B cell (primary cell): Measurements from ENCODE around the gene GRB10. TPM values are rescaled to one million over a fixed set of nuclear protein-coding genes. Genes with fewer than 3 reads are reported as not detected.

Source experiments
- ATAC-seq: fragments of 200-7000 bp; cut with Tn5 transposase; one replicate; pipeline ENCODE4 v1.10.0; 2021; ENCODE audit warnings: low read depth, mild to moderate bottlenecking, moderate number of reproducible peaks, moderate library complexity
- CTCF ChIA-PET: fragments of 350-600 bp; sonication (Branson Sonifier 250); formaldehyde crosslinking; loops from one replicate; lab custom pipeline; 2021; ENCODE audit warnings: antibody characterized with exemption, inconsistent platforms; lab: Charles Lee
- POLR2A ChIA-PET: fragments of 350-600 bp; sonication (Branson Sonifier 250); formaldehyde crosslinking; loops from one replicate; lab custom pipeline; 2021; ENCODE audit warnings: antibody characterized with exemption; lab: Charles Lee
- DNase-seq: peaks from one replicate; pipeline ENCODE4 v3.0.0; 2013
- H2AFZ ChIP-seq: 2 replicates; pipeline ENCODE4 v1.6.1; 2012; ENCODE audit warnings: mild to moderate bottlenecking, low read depth, low read length; ENCODE audit not compliant: insufficient read depth, poor library complexity, severe bottlenecking
- H3K27ac ChIP-seq, 2 donors: 1 replicate in 1 of 2; 2 replicates in 1 of 2; pipeline ENCODE4 v1.5.1; 2012 to 2013; ENCODE audit warnings: low read length in 2 of 2, mild to moderate bottlenecking in 2 of 2, moderate library complexity in 1 of 2
- H3K27me3 ChIP-seq, 4 experiments: fragments of 200-600 bp in 1 of 4; sonication (generic) in 1 of 4; replicated peaks in 1 of 4; 1 replicate in 2 of 4; 2 replicates in 2 of 4; pipeline versions ENCODE4 v1.6.1 to v1.7.0; 2013 to 2016; ENCODE audit warnings: low read length in 3 of 4, mild to moderate bottlenecking in 2 of 4, mixed read lengths in 1 of 4, moderate library complexity in 1 of 4; ENCODE audit not compliant: insufficient read depth in 4 of 4, control insufficient read depth in 3 of 4; ENCODE audit errors: control extremely low read depth in 1 of 4
- H3K36me3 ChIP-seq, 2 experiments: replicated peaks in 1 of 2; 1 replicate in 1 of 2; 2 replicates in 1 of 2; pipeline versions ENCODE4 v1.6.1 to v1.7.1; 2013; ENCODE audit warnings: low read length in 1 of 2; ENCODE audit not compliant: insufficient read depth in 2 of 2, control insufficient read depth in 1 of 2; ENCODE audit errors: control extremely low read depth in 1 of 2, extremely low read depth in 1 of 2
- H3K4me1 ChIP-seq, 2 donors: fragments of 200-600 bp in 1 of 2; sonication (generic) in 1 of 2; 1 replicate in 1 of 2; 2 replicates in 1 of 2; pipeline versions ENCODE4 v1.5.1 to v1.6.1; 2013 to 2017; ENCODE audit warnings: low read length in 2 of 2; ENCODE audit not compliant: control insufficient read depth in 2 of 2, insufficient read depth in 2 of 2
- H3K4me2 ChIP-seq: replicated peaks from 2 replicates; pipeline ENCODE3; 2012; ENCODE audit warnings: mild to moderate bottlenecking, low read depth, low read length; ENCODE audit not compliant: poor library complexity, severe bottlenecking
- H3K4me3 ChIP-seq, 5 experiments: fragments of 200-600 bp in 1 of 5; sonication (generic) in 1 of 5; 1 replicate in 3 of 5; 2 replicates in 2 of 5; pipeline versions ENCODE4 v1.5.1 to v1.7.0; 2011 to 2016; ENCODE audit warnings: low read length in 4 of 5, mild to moderate bottlenecking in 4 of 5, low read depth in 2 of 5, control low read depth in 1 of 5, moderate library complexity in 1 of 5; ENCODE audit not compliant: insufficient read depth in 1 of 5; ENCODE audit errors: control extremely low read depth in 1 of 5, extremely low read depth in 1 of 5
- H3K79me2 ChIP-seq: fragments of 200-600 bp; sonication (generic); one replicate; pipeline ENCODE4 v1.6.0; 2016; ENCODE audit warnings: low read length; ENCODE audit not compliant: control insufficient read depth, insufficient read depth
- H3K9ac ChIP-seq: fragments of 200-600 bp; sonication (generic); 2 replicates; pipeline ENCODE4 v1.6.1; 2017; ENCODE audit warnings: mild to moderate bottlenecking, low read length, moderate library complexity
- H3K9me3 ChIP-seq, 3 donors: one replicate each; pipeline versions ENCODE4 v1.6.1 to v1.7.1; 2013; ENCODE audit warnings: low read length in 2 of 3; ENCODE audit not compliant: control insufficient read depth in 2 of 3, insufficient read depth in 1 of 3; ENCODE audit errors: control extremely low read depth in 1 of 3
- H4K20me1 ChIP-seq: 2 replicates; pipeline ENCODE4 v1.6.0; 2012; ENCODE audit warnings: mild to moderate bottlenecking, low read length; ENCODE audit not compliant: insufficient read depth, control insufficient read depth, poor library complexity, severe bottlenecking
- H3K27ac Mint-ChIP-seq: one replicate; pipeline ENCODE4 v1.8.0; 2021; ENCODE audit warnings: mixed read lengths
- H3K27me3 Mint-ChIP-seq: one replicate; pipeline ENCODE4 v1.8.0; 2021; ENCODE audit warnings: mixed read lengths
- H3K4me1 Mint-ChIP-seq: one replicate; pipeline ENCODE4 v1.8.0; 2021; ENCODE audit warnings: mixed read lengths
- H3K4me3 Mint-ChIP-seq: one replicate; pipeline ENCODE4 v1.8.0; 2021; ENCODE audit warnings: mixed read lengths
- H3K9me3 Mint-ChIP-seq: one replicate; pipeline ENCODE4 v1.8.0; 2022; ENCODE audit warnings: mixed read lengths; ENCODE audit not compliant: insufficient read depth
- CTCF ChIP-seq: fragments of 200-600 bp; IDR thresholded peaks from one replicate; pipeline ENCODE4 v1.8.0; 2022; ENCODE audit warnings: antibody characterized with exemption, mild to moderate bottlenecking
- EZH2 ChIP-seq: IDR thresholded peaks from 2 replicates; pipeline ENCODE4 v1.6.1; 2012; ENCODE audit warnings: borderline replicate concordance, low read depth, mild to moderate bottlenecking, moderate library complexity, low read length; ENCODE audit not compliant: insufficient read depth, poor library complexity, severe bottlenecking
- WGBS: methylation state at CpG from one replicate; pipeline ENCODE4 v1.1.5; 2013; ENCODE audit warnings: missing lambda C conversion rate; ENCODE audit not compliant: insufficient coverage; 5-methylcytosine and 5-hydroxymethylcytosine counted together
- intact Hi-C: fragments of 100-400 bp; cut with micrococcal nuclease; formaldehyde crosslinking; loops from one replicate; pipeline ENCODE4 v1.10.0; 2022
- polyA plus RNA-seq: library from polyadenylated mRNA; depleted of rRNA; stranded (reverse); fragments of >200 nt; gene quantifications from 2 replicates; pipeline ENCODE4 v1.2.3, GENCODE V29; 2012
- total RNA-seq, 2 donors: library from RNA; stranded (reverse); fragments of 120-200 nt in 1 of 2; gene quantifications; 1 replicate in 1 of 2; 2 replicates in 1 of 2; pipeline versions ENCODE4 v1.2.3 to v1.2.4, GENCODE V29; 2013 to 2022

GRB10 gene
- total and polyA plus RNA-seq, 2 donors (not counting 1 experiment from before 2014, with no cell fraction given), result 0.04 TPM; not detected in 1

DNA sequence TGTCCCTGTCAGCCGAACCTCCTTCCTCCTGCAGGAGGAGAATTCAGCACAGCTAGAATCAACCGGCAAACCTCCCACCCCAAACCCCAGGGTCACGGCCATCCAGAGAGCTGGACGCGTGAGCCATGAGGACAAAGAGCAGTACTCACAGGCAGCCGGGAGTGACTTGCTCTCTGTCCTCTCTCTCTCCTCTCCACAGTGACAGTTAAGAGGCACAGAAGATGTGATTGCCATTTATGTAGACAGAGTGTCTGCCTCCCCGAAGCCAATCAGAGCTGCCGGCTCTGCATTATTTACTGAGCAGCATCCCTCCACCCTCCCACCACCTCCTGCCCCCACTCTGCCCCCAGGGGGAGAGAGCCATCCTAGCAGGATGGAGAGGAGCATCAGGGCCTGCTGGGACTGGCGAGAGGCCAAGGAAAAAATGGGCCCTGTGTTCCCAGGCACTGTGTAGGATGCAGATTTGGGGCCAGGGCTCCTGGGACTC is 221.8 kb downstream of the GRB10 start:
- Histone ChIP-seq H3K9me3 (no peaks in the 10 kb centered on the region), H3K79me2 (no peaks in the 10 kb centered on the region), H3K4me1 (no peaks in the 10 kb centered on the region), H3K27me3 (peaks cover 0 to 3% (median 0%) of the 10 kb centered on the region in 4 experiments), H4K20me1 (no peaks in the 10 kb centered on the region), H3K9ac (no peak overlapping the region), H3K4me3 (no peak overlapping the region), H3K27ac (no peak overlapping the region), H3K4me2 (no peak overlapping the region), H3K36me3 (no peaks in the 10 kb centered on the region), H2AFZ (no peak overlapping the region)
- Mint-ChIP-seq H3K27me3 (peaks cover 38% of the 10 kb centered on the region), H3K4me3 (no peak overlapping the region), H3K9me3 (no peaks in the 10 kb centered on the region), H3K27ac (no peak overlapping the region), H3K4me1 (no peaks in the 10 kb centered on the region)
- CTCF ChIA-PET, result no interaction called here
- POLR2A ChIA-PET, result no interaction called here
- no peak for TF ChIP-seq CTCF
- no peak for TF ChIP-seq EZH2
- intact Hi-C loops, result no loop called here
- DNase-seq, result no peak
- WGBS, result 93% methylated on average over 6 of the region's 9 CpGs
- no peak for ATAC-seq

GRCh38 chr7:50559881-50560280 is 222.8 kb downstream of the GRB10 start:
- TF ChIP-seq CTCF (no peak), EZH2 (no peak)
- Histone ChIP-seq H3K9me3 (no peaks in the 10 kb centered on the region), H2AFZ (no peak overlapping the region), H3K4me1 (no peaks in the 10 kb centered on the region), H3K9ac (no peak overlapping the region), H3K4me3 (no peak overlapping the region), H3K27me3 (peaks cover 0 to 3% (median 0%) of the 10 kb centered on the region in 4 experiments), H3K4me2 (no peak overlapping the region), H3K79me2 (no peaks in the 10 kb centered on the region), H3K27ac (no peak overlapping the region), H3K36me3 (no peaks in the 10 kb centered on the region), H4K20me1 (no peaks in the 10 kb centered on the region)
- 16% methylated on average over 5 of the region's 7 CpGs for WGBS
- ChIA-PET CTCF (no interaction called here), POLR2A (no interaction called here)
- DNase-seq (no peak), ATAC-seq (no peak)
- H3K27ac Mint-ChIP-seq, result no peak overlapping the region
- H3K27me3 Mint-ChIP-seq, result peaks cover 39% of the 10 kb centered on the region
- intact Hi-C loops, result no loop called here
- no peaks in the 10 kb centered on the region for H3K9me3 Mint-ChIP-seq
- no peaks in the 10 kb centered on the region for H3K4me1 Mint-ChIP-seq
- no peak overlapping the region for H3K4me3 Mint-ChIP-seq
